C1 segment of cervical spinal cord (tissue), 14 donors: Measurements from ENCODE around the gene ANKRD34A.
A peak's percentile ranks its signal among the peaks of the same experiment; 100 is the strongest.
"Not testable (repeated sequence)": the region's sequence is repeated elsewhere in the genome, so short reads cannot be mapped to it uniquely, and the experiment has no call there.

ENCODE experiments used
- DNase-seq, 14 donors: peaks; one replicate each; lab custom pipeline; 2025; lab: John Stamatoyannopoulos, UW

ANKRD34A gene

DNA sequence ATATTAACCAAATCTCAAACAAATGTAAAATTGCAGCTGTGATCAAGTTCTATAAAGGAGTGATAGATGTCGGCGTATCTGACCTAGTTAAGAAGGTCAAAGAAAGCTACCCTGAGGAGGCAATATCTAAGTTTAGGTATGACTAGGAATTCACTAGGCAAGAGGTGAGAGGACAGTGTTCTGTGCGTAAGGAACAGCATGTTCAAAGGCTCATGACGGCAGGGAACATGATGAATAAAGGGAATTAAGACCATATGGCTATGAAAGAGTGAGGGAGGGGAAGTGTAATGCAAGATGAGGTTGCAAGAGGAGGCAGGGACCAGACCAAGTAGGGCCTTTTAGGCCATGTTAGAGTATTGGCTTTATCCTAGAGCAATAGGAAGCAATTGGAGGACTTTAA is 15.2 kb downstream of the ANKRD34A start:
- DNase-seq: no peak

DNA sequence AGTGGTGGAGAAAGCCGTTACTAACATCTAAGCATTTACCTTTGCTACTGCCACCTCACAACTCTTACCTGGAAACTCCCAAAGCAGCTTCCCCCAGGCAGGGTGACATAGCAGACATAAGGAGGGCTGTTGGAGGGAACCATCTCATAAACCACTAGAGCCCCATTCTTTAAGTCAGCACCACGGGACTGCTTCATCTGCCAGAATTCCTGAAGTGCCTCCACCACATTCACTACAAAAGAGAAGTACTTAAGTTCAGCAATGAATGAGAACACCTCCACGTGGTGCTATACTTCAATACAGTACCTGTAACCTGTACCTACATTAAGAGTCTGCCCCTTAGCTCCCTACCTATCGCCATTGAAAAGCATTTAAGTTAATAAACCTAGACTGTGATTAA is 16.8 kb downstream of the ANKRD34A start:
- no peak for DNase-seq

DNA sequence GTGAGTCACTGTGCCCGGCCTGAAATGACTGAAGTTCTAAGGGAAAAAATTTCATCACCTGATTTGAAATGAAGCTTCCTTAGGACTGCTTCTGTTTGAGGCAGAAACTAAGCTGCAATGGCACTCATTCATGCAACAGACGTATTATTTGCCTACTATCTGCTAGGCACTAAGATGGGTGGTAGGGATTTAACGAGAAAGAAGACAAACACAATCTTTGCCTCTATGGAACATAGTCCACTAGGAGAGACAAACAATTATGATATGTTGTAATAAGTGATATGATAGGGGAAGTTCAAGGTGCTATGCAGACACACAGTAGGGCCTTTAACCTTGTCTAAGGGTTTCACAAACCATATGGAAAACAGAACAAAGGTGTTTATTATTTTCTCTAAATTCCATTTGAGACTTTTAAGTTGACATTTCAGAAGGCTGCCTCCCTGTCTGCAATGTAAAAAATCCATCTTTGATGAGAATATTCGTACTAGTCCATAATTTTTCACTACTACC is 17.8 kb downstream of the ANKRD34A start:
- DNase-seq: no peak

DNA sequence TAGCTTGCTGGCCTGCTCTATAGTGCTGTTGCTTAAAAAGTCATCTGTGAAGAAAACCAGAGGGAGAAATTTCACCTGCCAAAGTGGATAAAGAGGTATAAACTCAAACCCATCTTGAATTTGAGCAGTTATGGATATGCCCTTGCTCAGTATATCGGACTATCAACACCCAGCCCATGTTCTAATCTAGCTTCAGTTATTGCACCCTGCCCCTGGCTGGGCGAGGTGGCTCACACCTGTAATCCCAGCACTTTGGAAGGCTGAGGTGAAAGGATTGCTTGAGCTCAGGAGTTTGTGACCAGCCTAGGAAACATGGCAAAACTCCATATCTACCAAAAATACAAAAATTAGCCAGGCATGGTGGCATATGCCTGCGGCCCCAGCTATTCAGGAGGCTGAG is 19.8 kb downstream of the ANKRD34A start:
- no peak for DNase-seq

DNA sequence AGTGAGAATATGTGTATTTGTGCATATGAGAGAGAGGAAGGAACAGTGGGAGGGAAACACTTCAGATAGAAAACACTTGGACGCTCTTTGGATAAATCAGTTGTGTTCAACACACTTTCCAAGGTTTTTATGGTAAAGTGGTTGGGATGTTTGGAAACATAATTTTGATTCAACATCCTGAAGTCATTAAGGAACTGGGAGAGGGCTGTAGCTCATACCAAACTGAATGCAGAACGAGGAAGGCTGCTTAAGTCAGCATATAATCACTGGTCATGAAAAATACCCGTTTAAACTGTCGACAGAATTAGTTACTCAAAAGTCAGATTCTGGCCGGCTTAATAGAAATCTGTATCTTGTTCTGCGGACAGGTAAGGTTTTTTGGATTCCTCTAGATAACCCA is 21.5 kb downstream of the ANKRD34A start:
- no peak for DNase-seq

DNA sequence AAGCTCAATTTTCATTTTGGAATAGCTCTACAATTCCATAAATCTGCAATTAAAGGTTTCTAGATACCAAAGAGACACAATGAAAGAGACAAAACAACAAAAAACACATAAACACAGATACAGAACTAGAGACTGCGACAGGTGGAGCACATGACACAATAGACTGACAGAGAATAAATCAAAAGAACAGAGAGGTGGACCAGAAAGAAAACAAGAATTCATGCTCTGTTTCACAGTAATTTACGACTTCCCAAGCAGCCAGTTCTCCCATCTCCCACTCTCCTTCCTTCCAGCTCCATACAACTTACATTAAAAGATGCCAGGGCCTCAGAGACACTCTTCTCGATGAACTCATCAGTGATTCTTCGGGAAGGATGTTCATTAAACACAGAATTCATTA is 22.0 kb downstream of the ANKRD34A start:
- DNase-seq: no peak

DNA sequence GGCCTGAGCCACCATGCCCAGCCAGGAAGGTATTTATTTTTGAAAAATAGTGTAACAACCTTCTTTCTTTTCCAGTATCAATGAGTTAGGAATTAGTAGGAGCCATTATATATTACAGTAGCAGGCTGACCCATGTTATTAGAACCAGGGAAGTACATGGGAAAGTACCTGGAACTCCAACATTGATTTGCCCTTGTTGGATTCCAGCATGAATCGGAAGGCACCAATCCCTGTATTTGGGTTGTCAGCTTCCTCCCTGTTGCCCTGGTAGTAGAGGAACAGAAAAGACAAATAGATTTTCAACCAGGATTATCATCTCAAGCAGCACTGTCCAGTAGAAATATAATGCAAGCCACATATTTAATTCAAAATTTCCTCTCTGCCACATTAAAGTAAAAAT is 26.9 kb downstream of the ANKRD34A start:
- DNase-seq: no peak

DNA sequence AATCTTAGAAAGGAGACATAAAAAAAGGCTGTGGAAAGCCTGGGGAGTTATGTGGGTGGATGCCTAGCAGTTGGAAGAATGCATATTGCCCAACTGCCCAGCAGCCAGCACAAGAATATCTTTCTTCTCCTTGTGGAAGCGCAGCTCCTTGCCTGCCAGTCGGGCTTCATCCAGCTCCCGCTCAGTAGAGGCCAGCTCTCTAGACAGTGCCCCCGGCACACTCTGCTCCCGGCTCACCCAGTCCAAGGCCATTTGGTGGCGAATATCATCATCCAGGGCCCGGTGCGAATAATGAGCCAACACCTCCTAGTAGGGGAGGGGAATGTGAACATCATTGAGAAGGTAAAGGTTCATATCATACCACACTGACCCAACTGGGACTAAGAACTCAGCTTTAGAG is 28.1 kb downstream of the ANKRD34A start:
- DNase-seq: no peak

DNA sequence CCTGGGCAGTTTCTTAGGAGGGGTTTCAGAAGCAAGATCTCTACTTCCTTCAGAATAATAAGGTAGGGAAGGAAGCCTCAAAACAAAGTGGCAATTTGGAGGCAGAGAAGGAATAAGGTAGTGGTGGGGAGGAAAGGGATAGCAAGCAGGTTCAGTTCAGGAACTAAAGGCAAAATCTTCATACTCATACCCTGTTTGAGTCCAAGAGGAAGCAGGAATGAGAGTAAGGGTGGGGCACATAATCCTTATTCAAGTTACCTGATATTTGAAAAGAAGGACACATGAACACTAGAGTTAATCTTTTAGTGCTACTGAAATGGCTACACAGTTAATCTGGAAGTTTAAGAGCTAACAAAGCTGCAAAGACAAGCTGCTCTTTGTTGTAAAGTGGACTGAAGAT is 28.7 kb downstream of the ANKRD34A start:
- no peak for DNase-seq

DNA sequence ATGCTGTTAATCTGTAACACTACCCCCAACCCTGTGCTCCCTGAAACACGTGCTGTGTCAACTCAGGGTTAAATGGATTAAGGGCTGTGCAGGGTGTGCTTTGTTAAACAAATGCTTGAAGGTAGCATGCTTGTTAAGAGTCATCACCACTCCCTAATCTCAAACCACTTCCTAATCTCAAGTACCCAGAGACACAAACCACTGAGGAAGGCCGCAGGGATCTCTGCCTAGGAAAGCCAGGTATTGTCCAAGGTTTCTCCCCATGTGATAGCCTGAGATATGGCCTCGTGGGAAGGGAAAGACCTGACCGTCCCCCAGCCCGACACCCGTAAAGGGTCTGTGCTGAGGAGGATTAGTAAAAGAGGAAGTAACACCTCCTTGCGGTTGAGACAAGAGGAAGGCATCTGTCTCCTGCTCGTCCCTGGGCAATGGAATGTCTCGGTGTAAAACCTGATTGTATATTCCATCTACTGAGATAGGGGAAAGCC is 31.8 kb downstream of the ANKRD34A start:
- not testable (repeated sequence) for DNase-seq

DNA sequence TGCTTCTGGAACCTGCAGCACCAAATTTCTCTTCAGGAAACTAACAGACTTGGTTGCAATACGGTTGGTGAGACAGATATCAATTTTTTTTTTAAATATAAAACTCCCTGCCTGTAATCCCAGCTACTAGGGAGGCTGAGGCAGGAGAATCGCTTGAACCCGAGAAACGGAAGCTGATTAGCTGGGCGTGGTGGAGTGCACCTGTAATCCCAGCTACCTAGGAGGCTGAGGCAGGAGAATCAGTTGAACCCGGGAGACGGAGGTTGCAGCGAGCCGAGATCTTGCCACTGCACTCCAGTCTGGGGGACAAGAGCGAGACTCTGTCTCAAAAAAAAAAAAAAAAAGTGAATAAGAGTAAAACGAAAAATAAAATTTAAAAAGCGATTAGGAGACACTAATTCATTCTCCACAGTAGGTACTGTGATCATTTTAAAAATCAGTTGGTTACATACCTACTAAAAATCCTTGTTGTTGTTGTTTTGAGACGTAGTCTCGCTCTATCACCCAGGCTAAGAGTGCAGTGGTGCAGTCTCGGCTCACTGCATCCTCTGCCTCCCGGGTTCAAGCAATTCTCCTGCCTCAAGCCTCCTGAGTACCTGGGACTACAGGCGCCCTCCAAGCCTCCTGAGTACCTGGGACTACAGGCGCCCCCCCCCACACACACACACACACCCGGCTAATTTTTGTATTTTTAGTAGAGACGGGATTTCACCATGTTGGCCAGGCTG is 36.3 kb downstream of the ANKRD34A start:
- peak in 2 of 14 donors; percentile 25 to 41 for DNase-seq

DNA sequence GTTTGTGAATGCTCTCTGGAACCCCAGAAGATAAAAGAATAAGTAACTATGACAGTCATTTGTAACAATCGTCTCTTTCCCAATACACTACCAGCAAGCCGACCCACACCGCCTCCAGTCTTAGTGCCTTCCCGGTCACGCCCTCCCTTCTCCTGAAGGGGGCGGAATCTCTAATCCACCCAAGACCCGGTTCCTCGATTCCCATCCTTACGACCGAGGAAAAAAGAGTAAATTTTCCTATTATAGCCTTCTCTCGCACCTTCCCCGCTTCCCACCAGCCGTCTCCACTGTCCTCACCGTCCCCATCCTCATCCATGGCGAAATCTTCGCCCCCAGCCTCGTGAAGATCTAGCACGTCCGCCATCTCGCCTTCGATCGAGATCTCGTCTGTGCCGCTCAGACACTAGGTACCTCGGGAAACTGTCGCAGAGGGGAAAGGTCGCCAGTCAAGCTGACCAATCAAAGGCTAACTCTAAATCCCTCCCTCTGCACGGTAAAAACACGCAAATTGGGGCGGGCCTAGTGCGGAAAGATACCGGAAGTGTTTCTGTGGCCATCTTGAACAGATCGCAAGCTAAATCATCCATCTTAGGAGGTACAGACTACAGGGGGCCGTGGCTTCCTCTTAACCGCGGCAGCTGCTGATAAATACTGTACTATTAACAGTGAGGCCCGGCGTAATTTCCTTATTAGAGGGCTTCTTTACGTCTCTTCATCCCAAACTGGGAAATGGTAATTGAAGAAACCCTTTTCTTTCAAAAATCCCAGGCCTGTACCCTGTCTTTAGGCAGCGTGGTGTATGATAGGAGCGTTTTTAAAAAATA is 37.1 kb downstream of the ANKRD34A start, which contains the start of gene RBM8A:
RBM8A (minus strand) TSS at position 422 of the 824 bp plus-strand sequence; CDS start at position 364, 58 bp downstream.
- peak; percentile 49 to 96 (median 90) for DNase-seq

DNA sequence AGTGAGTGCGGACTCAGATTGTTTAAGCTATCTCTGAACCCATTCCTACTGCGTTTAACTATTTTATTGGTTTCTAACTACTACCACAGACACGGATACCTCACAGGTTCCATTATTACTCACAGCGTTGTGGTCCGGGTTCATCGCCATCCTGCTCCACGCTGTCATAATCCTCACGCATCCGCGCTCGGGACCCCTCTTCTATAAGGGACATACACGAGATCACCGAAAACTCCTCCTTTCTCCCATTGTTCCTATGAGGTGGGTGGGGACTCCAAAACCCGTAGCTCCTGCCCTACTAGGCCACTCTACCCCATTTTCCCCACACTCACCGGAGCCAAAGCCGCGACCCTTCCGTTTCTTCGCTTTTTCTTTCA is 37.7 kb downstream of the ANKRD34A start:
- no peak for DNase-seq

DNA sequence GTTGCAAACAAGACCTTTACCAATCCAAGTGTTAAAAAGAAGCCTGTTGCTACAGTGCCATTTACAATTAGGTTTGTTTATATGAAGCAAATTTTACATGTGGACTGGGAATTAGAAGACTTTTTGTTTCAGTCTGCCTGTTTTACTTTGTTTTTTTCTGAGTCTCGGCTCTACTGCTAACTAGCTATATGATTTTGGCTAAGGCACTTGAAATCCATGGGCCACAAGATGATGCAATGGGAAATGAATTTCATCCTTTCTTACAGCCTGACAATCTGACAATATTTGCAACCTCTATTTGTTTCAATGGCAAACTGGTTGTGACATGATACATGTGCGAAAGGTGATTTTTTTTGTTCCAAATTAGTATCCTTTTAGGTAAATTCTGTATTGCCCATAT is 42.1 kb downstream of the ANKRD34A start:
- no peak for DNase-seq

DNA sequence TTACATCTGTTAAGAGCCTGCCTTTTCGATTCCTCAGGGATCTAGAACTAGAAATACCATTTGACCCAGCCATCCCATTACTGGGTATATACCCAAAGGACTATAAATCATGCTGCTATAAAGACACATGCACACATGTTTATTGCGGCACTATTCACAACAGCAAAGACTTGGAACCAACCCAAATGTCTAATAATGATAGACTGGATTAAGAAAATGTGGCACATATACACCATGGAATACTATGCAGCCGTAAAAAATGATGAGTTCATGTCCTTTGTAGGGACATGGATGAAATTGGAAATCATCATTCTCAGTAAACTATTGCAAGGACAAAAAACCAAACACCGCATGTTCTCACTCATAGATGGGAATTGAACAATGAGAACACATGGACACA is 44.1 kb downstream of the ANKRD34A start:
- DNase-seq: not testable (repeated sequence)

DNA sequence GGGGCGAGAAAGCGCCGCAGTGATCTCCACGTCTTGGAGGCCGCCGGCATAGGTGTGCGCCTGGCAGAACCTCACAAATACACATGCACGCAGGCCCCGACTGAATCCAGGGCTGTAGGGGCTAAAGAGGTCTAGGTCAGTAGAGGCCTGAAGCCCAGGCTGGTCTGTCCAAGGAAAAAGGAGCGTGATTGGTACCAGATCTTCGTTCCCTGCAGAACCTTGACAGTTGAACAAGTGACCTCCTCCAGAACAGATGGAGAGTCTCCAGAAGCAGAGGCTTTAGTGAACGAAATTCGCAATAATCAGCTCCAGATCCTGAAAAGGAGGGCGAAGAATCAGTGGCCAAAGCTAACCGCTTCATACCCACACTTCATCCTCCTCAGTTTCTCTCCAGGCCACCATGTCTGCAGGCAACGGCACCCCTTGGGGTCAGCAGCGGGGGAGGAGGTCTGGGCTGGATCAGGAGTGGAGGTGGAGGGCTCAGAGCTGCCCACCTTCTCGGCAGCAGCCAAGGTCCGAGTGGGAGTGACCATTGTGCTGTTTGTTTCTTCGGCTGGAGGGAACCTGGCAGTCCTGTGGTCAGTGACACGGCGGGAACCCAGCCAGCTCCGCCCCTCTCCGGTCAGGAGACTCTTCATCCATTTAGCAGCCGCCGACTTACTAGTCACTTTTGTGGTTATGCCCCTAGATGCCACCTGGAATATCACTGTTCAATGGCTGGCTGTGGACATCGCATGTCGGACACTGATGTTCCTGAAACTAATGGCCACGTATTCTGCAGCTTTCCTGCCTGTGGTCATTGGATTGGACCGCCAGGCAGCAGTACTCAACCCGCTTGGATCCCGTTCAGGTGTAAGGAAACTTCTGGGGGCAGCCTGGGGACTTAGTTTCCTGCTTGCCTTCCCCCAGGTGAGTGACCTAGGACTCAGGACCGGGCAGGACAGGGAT is 45.1 kb downstream of the ANKRD34A start:
- DNase-seq: peak in 10 of 14 donors; percentile 12 to 67 (median 44)

DNA sequence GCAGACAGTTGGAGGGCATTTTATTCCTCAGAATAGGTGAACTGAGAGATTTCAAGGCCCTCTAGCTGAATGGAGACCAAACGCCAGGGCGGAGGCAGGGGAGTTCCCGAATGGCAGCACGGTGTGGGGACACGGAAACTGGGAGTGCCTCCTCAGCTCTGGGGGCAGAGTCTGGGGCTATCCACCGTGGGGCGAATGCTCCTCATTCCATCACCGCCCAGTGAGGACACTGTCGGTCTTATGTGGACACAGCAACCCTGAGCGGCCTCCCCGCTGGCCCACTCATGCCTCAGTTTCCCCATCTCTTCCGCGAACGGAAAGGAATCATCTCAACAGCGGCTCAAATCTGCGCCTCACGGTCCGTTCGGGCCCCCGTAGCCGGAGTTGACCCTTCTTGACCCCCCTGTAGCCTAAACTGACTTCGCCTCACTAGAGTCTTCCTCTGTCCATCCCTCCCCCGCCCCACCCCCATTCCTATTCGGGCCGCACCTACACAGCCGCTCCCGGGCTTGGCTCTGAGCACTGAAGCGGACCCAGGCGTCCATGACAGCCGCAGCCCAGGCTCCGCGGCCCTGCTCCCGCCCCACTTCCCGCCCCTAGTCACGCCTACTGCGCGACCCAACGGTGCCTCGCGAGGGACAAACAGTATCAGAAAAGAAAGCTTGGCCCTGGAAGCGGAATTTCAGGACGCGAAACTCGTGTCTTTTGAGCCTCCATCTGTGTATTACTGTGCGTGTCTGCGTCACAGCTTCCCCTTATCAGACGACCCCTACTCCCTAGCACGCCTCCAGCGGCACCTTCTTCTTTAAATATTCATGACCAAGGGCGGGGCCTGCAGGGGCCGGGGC is 46.0 kb downstream of the ANKRD34A start, which contains the start of gene PEX11B:
PEX11B (minus strand) TSS at position 574 of the 848 bp plus-strand sequence; CDS start at position 545, 29 bp downstream.
- peak; percentile 81 to 97 (median 90) for DNase-seq

DNA sequence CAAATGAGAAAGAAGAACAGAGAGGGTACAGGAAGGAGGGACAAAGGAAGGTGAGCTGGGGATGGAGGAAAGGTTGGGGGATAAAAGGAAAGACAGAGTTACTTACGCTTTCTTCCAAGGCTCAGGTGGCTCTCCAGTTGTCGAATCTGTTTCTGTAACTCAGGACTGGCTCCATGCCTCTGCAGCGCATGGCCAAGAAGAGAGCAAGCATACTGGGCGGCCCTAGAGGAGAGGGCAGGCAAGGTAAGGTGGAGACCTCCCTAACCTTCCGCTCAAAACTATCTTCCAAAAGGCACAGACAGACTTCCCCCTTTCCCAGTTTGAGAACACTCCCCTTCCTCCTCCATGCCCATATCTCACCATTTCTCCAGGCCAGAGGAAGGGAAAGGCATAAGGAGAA is 46.8 kb downstream of the ANKRD34A start:
- no peak for DNase-seq

DNA sequence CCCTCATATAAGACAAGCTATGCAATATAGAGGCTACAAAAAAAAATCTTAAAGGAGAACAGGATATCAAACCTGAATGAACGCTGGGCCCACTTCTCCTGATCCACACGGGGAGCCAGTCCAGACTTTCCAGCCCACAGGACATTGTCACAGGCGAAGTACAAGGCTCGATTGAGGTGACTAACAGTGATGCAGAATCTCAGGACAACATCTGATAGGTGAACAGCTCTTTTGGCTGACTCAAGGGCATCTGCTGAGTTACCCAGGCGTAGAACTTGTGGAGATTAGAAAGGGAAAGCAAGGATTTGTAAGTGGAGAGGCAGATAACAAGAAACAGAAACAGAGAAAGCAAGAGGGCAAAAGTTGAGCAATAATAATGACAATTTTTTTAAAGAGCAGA is 47.6 kb downstream of the ANKRD34A start:
- DNase-seq: no peak

DNA sequence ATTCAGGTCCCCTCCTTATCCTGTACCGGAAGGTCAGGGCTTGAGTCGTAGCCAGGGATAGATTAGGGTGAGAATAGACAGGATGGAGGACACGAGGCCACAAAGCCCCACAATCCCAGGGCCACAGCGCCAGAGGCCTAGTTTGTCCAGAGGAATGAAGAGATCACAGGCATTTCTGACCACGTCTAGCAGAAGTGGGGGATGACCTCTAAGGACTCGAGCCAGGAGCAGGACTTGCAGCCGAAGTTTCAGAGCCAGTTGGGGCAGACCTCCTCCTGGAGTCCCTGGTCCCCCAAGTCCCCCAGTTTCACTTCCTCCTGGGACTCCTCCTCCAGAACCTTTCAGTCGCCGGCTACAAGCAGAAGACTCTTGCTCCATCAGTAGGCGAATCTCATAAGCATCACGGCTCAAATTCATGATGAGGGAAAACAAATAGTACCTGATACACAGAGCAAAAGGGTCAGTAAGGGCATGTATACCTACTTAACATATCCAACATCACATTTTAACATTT is 52.2 kb downstream of the ANKRD34A start:
- no peak for DNase-seq
